HEK293 (cell line): Measurements from ENCODE around the gene DDX54.

Experiments
- CTCF ChIA-PET: fragments of 350-600 bp; formaldehyde crosslinking; extraction: SDS; loops from one replicate; lab custom pipeline; 2021; ENCODE audit warnings: antibody characterized with exemption; lab: Yijun Ruan, JAX
- POLR2A ChIA-PET: fragments of 300-600 bp; formaldehyde crosslinking; extraction: SDS; loops from one replicate; lab custom pipeline; 2020; ENCODE audit warnings: antibody characterized with exemption, inconsistent platforms; lab: Yijun Ruan, JAX
- H3K27ac ChIP-seq: fragments of 200-500 bp; sonication (Bioruptor generic); 2 replicates; pipeline ENCODE4 v1.5.1; 2014; ENCODE audit warnings: low read depth, low read length, control low read depth, inconsistent platforms; ENCODE audit errors: extremely low read depth
- H3K36me3 ChIP-seq, 2 experiments: fragments of 200-500 bp in 1 of 2; sonication (Bioruptor generic) in 1 of 2; 1 replicate in 1 of 2; 2 replicates in 1 of 2; pipeline ENCODE4 v1.5.1; 2014 to 2017; ENCODE audit warnings: inconsistent platforms in 2 of 2, low read length in 2 of 2; ENCODE audit not compliant: control insufficient read depth in 2 of 2, insufficient read depth in 1 of 2
- H3K4me1 ChIP-seq: fragments of 200-500 bp; sonication (Bioruptor generic); 2 replicates; pipeline ENCODE4 v1.5.1; 2014; ENCODE audit warnings: mild to moderate bottlenecking, low read length, inconsistent platforms; ENCODE audit not compliant: control insufficient read depth, insufficient read depth
- H3K4me3 ChIP-seq: 2 replicates; pipeline ENCODE4 v1.5.1; 2011; ENCODE audit warnings: low read depth, mild to moderate bottlenecking, control low read depth, low read length, moderate library complexity
- H3K9me3 ChIP-seq: fragments of 200-500 bp; sonication (Bioruptor generic); 2 replicates; pipeline ENCODE4 v1.5.1; 2014; ENCODE audit warnings: low read depth, low read length, inconsistent platforms; ENCODE audit not compliant: control insufficient read depth, insufficient read depth
- HOXA7 ChIP-seq: sonication (generic); formaldehyde crosslinking; IDR thresholded peaks from 2 replicates; pipeline ENCODE4 v1.8.1; 2022; ENCODE audit warnings: missing genetic modification reagents, borderline replicate concordance
- KLF8 ChIP-seq: fragments of 450-650 bp; formaldehyde crosslinking; IDR thresholded peaks from 2 replicates; pipeline ENCODE4 v1.5.1; 2016; ENCODE audit warnings: missing biosample characterization, missing genetic modification characterization
- SCRT1 ChIP-seq: fragments of 450-650 bp; formaldehyde crosslinking; IDR thresholded peaks from 2 replicates; pipeline ENCODE4 v1.5.1; 2016; ENCODE audit warnings: missing biosample characterization, missing genetic modification characterization, borderline replicate concordance
- SCRT2 ChIP-seq: fragments of 450-650 bp; formaldehyde crosslinking; IDR thresholded peaks from 2 replicates; pipeline ENCODE4 v1.5.1; 2016; ENCODE audit warnings: missing biosample characterization, missing genetic modification characterization
- SP3 ChIP-seq: fragments of 450-650 bp; formaldehyde crosslinking; IDR thresholded peaks from 2 replicates; pipeline ENCODE4 v1.5.1; 2016; ENCODE audit warnings: missing biosample characterization, missing genetic modification characterization
- SP7 ChIP-seq: fragments of 450-650 bp; formaldehyde crosslinking; IDR thresholded peaks from 2 replicates; pipeline ENCODE4 v1.5.1; 2016; ENCODE audit warnings: missing biosample characterization, missing genetic modification characterization
- ZBTB21 ChIP-seq: fragments of 450-650 bp; formaldehyde crosslinking; IDR thresholded peaks from 2 replicates; pipeline ENCODE4 v1.5.1; 2017; ENCODE audit warnings: missing biosample characterization, missing genetic modification characterization
- ZBTB48 ChIP-seq: fragments of 450-650 bp; formaldehyde crosslinking; IDR thresholded peaks from 2 replicates; pipeline ENCODE4 v1.5.1; 2016; ENCODE audit warnings: missing biosample characterization, missing genetic modification characterization
- ZBTB8A ChIP-seq: fragments of 450-650 bp; formaldehyde crosslinking; IDR thresholded peaks from 2 replicates; pipeline ENCODE4 v1.5.1; 2016; ENCODE audit warnings: missing biosample characterization, missing genetic modification characterization
- ZIC2 ChIP-seq: fragments of 450-650 bp; formaldehyde crosslinking; IDR thresholded peaks from 2 replicates; pipeline ENCODE4 v1.5.1; 2016; ENCODE audit warnings: missing biosample characterization, missing genetic modification characterization
- ZNF10 ChIP-seq: fragments of 450-650 bp; formaldehyde crosslinking; IDR thresholded peaks from 2 replicates; pipeline ENCODE4 v1.5.1; 2017; ENCODE audit warnings: missing biosample characterization, missing genetic modification characterization
- ZNF266 ChIP-seq: fragments of 450-650 bp; formaldehyde crosslinking; IDR thresholded peaks from 2 replicates; pipeline ENCODE4 v1.5.1; 2016; ENCODE audit warnings: missing biosample characterization, missing genetic modification characterization, low read depth
- ZNF394 ChIP-seq: fragments of 450-650 bp; formaldehyde crosslinking; IDR thresholded peaks from 2 replicates; pipeline ENCODE4 v1.5.1; 2016; ENCODE audit warnings: missing biosample characterization, missing genetic modification characterization, mild to moderate bottlenecking, moderate library complexity, borderline replicate concordance
- ZNF596 ChIP-seq: fragments of 450-650 bp; IDR thresholded peaks from 2 replicates; pipeline ENCODE4 v1.5.0; 2018; ENCODE audit warnings: missing biosample characterization, mild to moderate bottlenecking, missing genetic modification characterization, moderate library complexity
- ZNF624 ChIP-seq: fragments of 450-650 bp; formaldehyde crosslinking; IDR thresholded peaks from 2 replicates; pipeline ENCODE4 v1.5.1; 2017; ENCODE audit warnings: missing biosample characterization, missing genetic modification characterization
- ZNF664 ChIP-seq: fragments of 450-650 bp; formaldehyde crosslinking; IDR thresholded peaks from 2 replicates; pipeline ENCODE4 v1.5.1; 2016; ENCODE audit warnings: missing biosample characterization, missing genetic modification characterization
- ZNF670 ChIP-seq: fragments of 450-650 bp; formaldehyde crosslinking; IDR thresholded peaks from 2 replicates; pipeline ENCODE4 v1.5.1; 2016; ENCODE audit warnings: missing biosample characterization, missing genetic modification characterization, low read depth
- ZNF701 ChIP-seq: fragments of 450-650 bp; formaldehyde crosslinking; IDR thresholded peaks from 2 replicates; pipeline ENCODE4 v1.5.1; 2016; ENCODE audit warnings: missing biosample characterization, missing genetic modification characterization
- TF ChIP-seq, protein P1 (sequence below): fragments of 450-650 bp; formaldehyde crosslinking; IDR thresholded peaks from 2 replicates; pipeline ENCODE4 v1.5.1; 2017; ENCODE audit warnings: missing biosample characterization, mild to moderate bottlenecking, missing genetic modification characterization, moderate library complexity
- TF ChIP-seq, protein P2 (sequence below): fragments of 450-650 bp; formaldehyde crosslinking; IDR thresholded peaks from 2 replicates; pipeline ENCODE4 v1.5.1; 2016; ENCODE audit warnings: missing biosample characterization, missing genetic modification characterization
- TF ChIP-seq, protein P3 (sequence below): fragments of 450-650 bp; formaldehyde crosslinking; IDR thresholded peaks from 2 replicates; pipeline ENCODE4 v1.5.1; 2016; ENCODE audit warnings: missing biosample characterization, missing genetic modification characterization
- TF ChIP-seq, protein P4 (sequence below): fragments of 450-650 bp; formaldehyde crosslinking; IDR thresholded peaks from 2 replicates; pipeline ENCODE4 v1.5.1; 2016; ENCODE audit warnings: missing biosample characterization, missing genetic modification characterization
- TF ChIP-seq, protein P5 (sequence below): fragments of 450-650 bp; formaldehyde crosslinking; IDR thresholded peaks from 2 replicates; pipeline ENCODE4 v1.5.1; 2017; ENCODE audit warnings: missing biosample characterization, missing genetic modification characterization

The DDX54 gene

DNA sequence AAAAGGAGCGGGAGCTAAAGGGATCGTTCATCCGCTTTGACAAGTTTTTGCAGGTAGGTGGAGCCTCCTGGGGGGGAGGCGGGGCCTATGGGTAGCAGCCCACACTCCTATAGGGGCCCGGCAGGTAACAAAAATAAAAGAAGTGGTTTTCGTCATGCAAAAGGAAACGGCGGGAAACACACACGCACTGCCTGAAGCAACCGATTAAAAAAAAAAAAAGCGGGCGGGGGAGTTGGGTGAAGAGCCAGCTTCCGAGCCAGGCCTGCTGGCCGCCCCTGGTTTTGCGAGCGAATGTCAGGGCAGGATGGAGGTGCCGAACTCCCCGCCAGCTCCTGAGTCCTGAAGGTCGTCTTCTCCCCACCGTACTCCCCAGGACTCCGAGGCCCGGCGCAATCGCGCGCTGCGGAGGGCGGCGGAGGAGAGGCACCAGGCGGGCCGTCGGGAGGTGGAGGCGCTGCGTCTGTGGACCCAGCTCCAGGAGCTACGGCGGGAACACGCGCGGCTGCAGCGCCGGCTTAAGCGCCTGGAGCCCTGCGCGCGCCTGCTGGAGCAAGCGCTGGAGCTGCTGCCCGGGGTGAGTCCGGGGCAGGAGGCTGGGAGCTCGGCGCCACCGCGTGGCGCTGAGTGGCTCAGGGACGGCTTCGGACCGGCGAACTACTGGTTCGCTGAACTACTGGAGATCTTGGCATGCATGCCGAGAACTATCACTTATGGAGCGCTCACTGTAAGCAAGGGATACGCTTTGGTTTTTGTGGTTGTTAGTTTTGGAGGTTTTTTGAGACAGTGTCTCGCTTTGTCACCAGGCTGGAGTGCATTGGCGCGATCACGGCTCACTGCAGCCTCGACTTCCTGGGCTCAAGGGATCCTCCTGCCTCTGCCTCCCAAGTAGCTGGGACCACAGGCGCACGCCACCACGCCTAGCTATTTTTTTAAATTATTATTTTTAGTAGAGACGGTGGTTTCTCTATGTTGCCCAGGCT lies 32.2 kb downstream of the DDX54 start (continued):
- TF ChIP-seq, protein P1, sequence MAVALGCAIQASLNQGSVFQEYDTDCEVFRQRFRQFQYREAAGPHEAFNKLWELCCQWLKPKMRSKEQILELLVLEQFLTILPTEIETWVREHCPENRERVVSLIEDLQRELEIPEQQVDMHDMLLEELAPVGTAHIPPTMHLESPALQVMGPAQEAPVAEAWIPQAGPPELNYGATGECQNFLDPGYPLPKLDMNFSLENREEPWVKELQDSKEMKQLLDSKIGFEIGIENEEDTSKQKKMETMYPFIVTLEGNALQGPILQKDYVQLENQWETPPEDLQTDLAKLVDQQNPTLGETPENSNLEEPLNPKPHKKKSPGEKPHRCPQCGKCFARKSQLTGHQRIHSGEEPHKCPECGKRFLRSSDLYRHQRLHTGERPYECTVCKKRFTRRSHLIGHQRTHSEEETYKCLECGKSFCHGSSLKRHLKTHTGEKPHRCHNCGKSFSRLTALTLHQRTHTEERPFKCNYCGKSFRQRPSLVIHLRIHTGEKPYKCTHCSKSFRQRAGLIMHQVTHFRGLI, result 0 out of 2 replicates have a peak, but pooled peaks have one; percentile 32
- TF ChIP-seq HOXA7 (no peak), ZBTB21 (tag by site-specific recombination) (0 out of 2 replicates have a peak, but pooled peaks have one; percentile 40), ZBTB8A (tag by site-specific recombination) (0 out of 2 replicates have a peak, but pooled peaks have one; percentile 36), ZIC2 (peak; percentile 77), ZNF664 (tag by site-specific recombination) (peak; percentile 76), SP7 (tag by site-specific recombination) (peak; percentile 53; the same call in 1 of the 2 replicates), SCRT1 (tag by site-specific recombination) (0 out of 2 replicates have a peak, but pooled peaks have one; percentile 6)
- TF ChIP-seq, protein P2, sequence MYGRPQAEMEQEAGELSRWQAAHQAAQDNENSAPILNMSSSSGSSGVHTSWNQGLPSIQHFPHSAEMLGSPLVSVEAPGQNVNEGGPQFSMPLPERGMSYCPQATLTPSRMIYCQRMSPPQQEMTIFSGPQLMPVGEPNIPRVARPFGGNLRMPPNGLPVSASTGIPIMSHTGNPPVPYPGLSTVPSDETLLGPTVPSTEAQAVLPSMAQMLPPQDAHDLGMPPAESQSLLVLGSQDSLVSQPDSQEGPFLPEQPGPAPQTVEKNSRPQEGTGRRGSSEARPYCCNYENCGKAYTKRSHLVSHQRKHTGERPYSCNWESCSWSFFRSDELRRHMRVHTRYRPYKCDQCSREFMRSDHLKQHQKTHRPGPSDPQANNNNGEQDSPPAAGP (tag by site-specific recombination), result peak; percentile 67; the same call in 1 of the 2 replicates
- TF ChIP-seq, protein P3, sequence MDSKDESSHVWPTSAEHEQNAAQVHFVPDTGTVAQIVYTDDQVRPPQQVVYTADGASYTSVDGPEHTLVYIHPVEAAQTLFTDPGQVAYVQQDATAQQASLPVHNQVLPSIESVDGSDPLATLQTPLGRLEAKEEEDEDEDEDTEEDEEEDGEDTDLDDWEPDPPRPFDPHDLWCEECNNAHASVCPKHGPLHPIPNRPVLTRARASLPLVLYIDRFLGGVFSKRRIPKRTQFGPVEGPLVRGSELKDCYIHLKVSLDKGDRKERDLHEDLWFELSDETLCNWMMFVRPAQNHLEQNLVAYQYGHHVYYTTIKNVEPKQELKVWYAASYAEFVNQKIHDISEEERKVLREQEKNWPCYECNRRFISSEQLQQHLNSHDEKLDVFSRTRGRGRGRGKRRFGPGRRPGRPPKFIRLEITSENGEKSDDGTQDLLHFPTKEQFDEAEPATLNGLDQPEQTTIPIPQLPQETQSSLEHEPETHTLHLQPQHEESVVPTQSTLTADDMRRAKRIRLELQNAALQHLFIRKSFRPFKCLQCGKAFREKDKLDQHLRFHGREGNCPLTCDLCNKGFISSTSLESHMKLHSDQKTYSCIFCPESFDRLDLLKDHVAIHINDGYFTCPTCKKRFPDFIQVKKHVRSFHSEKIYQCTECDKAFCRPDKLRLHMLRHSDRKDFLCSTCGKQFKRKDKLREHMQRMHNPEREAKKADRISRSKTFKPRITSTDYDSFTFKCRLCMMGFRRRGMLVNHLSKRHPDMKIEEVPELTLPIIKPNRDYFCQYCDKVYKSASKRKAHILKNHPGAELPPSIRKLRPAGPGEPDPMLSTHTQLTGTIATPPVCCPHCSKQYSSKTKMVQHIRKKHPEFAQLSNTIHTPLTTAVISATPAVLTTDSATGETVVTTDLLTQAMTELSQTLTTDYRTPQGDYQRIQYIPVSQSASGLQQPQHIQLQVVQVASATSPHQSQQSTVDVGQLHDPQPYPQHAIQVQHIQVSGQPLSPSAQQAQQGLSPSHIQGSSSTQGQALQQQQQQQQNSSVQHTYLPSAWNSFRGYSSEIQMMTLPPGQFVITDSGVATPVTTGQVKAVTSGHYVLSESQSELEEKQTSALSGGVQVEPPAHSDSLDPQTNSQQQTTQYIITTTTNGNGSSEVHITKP, result no peak

DNA sequence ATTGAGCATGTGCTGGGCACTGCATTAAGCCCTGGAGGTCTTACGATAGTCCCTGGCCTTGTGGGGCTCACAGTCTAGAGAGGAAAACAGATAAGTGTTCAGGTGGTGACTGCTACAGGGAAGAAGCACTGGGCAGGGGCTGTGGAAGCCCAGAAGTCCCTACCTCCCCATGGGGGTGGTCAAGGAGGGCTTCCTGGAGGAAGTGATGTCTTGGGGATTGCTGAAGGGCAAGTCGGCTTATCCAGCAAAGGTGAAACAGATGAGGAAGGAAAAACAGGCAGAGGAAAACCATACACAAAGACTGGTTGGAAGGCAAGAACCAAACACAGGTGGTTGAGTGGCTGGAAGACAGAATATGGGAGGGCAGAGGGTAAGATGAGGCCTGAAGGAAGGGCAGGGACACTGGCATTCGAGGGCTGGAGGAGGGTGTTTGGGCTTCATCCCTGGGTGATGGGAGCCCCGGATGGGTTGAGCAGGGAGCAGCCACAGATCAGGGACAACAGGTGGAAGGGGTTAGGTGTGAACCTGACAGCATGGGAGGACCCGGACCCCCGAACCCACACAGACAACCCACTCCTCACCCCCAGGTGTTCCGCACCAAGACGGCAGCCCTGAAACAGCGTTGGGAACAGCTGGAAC lies 33.0 kb downstream of the DDX54 start:
- Histone ChIP-seq H3K27ac (no peak overlapping the region), H3K9me3 (no peaks in the 10 kb centered on the region), H3K4me3 (no peak overlapping the region; the same call in 1 of the 2 replicates), H3K36me3 (peaks cover 0 to 4% of the 10 kb centered on the region in 2 experiments; a peak in 1 of 3 replicates), H3K4me1 (0 out of 2 replicates have a peak, but pooled peaks cover 3% of the 10 kb centered on the region)
- ChIA-PET POLR2A (interaction anchor here (1.0 to 1.6 kb wide), 4 partner anchors 9 to 34 kb away, joined by 3 to 17 read pairs (median 5); partner anchors contain the start of genes DDX54, RASAL1 and RITA1), CTCF (interaction anchor here (0.6 to 2.9 kb wide), 20 partner anchors 10 to 386 kb away, joined by 3 to 31 read pairs (median 3); partner anchors contain the start of gene RASAL1)
- peak; percentile 95 for TF ChIP-seq SCRT2 (tag by site-specific recombination)
- no peak for TF ChIP-seq ZNF394
- TF ChIP-seq ZNF596, result no peak
- no peak for TF ChIP-seq ZNF266 (tag by site-specific recombination)
- TF ChIP-seq, protein P4, sequence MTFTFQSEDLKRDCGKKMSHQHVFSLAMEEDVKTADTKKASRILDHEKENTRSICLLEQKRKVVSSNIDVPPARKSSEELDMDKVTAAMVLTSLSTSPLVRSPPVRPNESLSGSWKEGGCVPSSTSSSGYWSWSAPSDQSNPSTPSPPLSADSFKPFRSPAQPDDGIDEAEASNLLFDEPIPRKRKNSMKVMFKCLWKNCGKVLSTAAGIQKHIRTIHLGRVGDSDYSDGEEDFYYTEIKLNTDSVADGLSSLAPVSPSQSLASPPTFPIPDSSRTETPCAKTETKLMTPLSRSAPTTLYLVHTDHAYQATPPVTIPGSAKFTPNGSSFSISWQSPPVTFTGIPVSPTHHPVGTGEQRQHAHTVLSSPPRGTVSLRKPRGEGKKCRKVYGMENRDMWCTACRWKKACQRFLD (tag by site-specific recombination), result no peak
- peak; percentile 42; the same call in 1 of the 2 replicates for TF ChIP-seq ZBTB48 (tag by site-specific recombination)
- TF ChIP-seq ZNF701, result no peak
- TF ChIP-seq KLF8 (tag by site-specific recombination), result no peak
- TF ChIP-seq, protein P5, sequence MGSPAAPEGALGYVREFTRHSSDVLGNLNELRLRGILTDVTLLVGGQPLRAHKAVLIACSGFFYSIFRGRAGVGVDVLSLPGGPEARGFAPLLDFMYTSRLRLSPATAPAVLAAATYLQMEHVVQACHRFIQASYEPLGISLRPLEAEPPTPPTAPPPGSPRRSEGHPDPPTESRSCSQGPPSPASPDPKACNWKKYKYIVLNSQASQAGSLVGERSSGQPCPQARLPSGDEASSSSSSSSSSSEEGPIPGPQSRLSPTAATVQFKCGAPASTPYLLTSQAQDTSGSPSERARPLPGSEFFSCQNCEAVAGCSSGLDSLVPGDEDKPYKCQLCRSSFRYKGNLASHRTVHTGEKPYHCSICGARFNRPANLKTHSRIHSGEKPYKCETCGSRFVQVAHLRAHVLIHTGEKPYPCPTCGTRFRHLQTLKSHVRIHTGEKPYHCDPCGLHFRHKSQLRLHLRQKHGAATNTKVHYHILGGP (tag by site-specific recombination), result no peak
- no peak for TF ChIP-seq SP3
- TF ChIP-seq ZNF670 (tag by site-specific recombination), result no peak
- no peak for TF ChIP-seq ZNF624 (tag by site-specific recombination)
- TF ChIP-seq ZNF10 (tag by site-specific recombination), result no peak
